CD14-positive monocyte (primary cell): ENCODE measurements around the gene PPA2. TPM values are rescaled to one million over a fixed set of nuclear protein-coding genes. Genes with fewer than 3 reads are reported as not detected.
"Not testable (repeated sequence)": the region's sequence is repeated elsewhere in the genome, so short reads cannot be mapped to it uniquely, and the experiment has no call there.

Experiments used
- DNase-seq, 3 donors: peaks; one replicate each; pipeline ENCODE4 v3.0.0-alpha.2; 2011 to 2022
- H2AFZ ChIP-seq: 2 replicates; pipeline ENCODE4 v1.6.0; 2012; ENCODE audit warnings: mild to moderate bottlenecking, low read depth, low read length, inconsistent platforms; ENCODE audit not compliant: insufficient read depth, poor library complexity, severe bottlenecking
- H3K27ac ChIP-seq, 2 donors: 1 replicate in 1 of 2; 2 replicates in 1 of 2; pipeline ENCODE4 v1.5.1; 2012 to 2013; ENCODE audit warnings: low read length in 2 of 2, control low read depth in 1 of 2, inconsistent platforms in 1 of 2, low read depth in 1 of 2, mild to moderate bottlenecking in 1 of 2
- H3K27me3 ChIP-seq, 2 donors: one replicate each; pipeline versions ENCODE4 v1.6.0 to v1.6.1; 2011 to 2013; ENCODE audit warnings: low read length in 2 of 2; ENCODE audit not compliant: control insufficient read depth in 2 of 2, insufficient read depth in 2 of 2
- H3K36me3 ChIP-seq, 2 donors: replicated peaks in 1 of 2; 1 replicate in 1 of 2; 2 replicates in 1 of 2; pipeline versions ENCODE4 v1.5.1 to v1.6.1; 2012 to 2013; ENCODE audit warnings: low read length in 2 of 2, control low read depth in 1 of 2, inconsistent platforms in 1 of 2, mild to moderate bottlenecking in 1 of 2; ENCODE audit not compliant: insufficient read depth in 2 of 2, control insufficient read depth in 1 of 2
- H3K4me1 ChIP-seq, 2 donors: 1 replicate in 1 of 2; 2 replicates in 1 of 2; pipeline versions ENCODE4 v1.5.1 to v1.6.1; 2012 to 2013; ENCODE audit warnings: low read length in 2 of 2, control low read depth in 1 of 2, inconsistent platforms in 1 of 2, mild to moderate bottlenecking in 1 of 2, moderate library complexity in 1 of 2; ENCODE audit not compliant: insufficient read depth in 2 of 2, control insufficient read depth in 1 of 2
- H3K4me2 ChIP-seq: replicated peaks from 2 replicates; pipeline ENCODE3; 2012; ENCODE audit warnings: low read length, moderate library complexity, mild to moderate bottlenecking; ENCODE audit not compliant: poor library complexity, severe bottlenecking; ENCODE audit errors: extremely low read depth
- H3K4me3 ChIP-seq, 3 experiments: fragments of 200-600 bp in 1 of 3; sonication (generic) in 1 of 3; replicated peaks in 1 of 3; 1 replicate in 2 of 3; 2 replicates in 1 of 3; pipeline ENCODE4 v1.5.1; 2011 to 2013; ENCODE audit warnings: low read length in 3 of 3, mild to moderate bottlenecking in 3 of 3, control low read depth in 2 of 3, low read depth in 2 of 3, inconsistent platforms in 1 of 3, moderate library complexity in 1 of 3
- H3K79me2 ChIP-seq: 2 replicates; pipeline ENCODE4 v1.6.0; 2012; ENCODE audit warnings: mild to moderate bottlenecking, control low read depth, inconsistent platforms, low read length, moderate library complexity; ENCODE audit not compliant: insufficient read depth
- H3K9ac ChIP-seq: 2 replicates; pipeline ENCODE4 v1.6.0; 2017; ENCODE audit warnings: low read length, mild to moderate bottlenecking; ENCODE audit not compliant: insufficient read depth, poor library complexity, severe bottlenecking
- H3K9me3 ChIP-seq, 2 donors: replicated peaks in 1 of 2; 1 replicate in 1 of 2; 2 replicates in 1 of 2; pipeline versions ENCODE4 v1.5.1 to v1.6.1; 2012 to 2013; ENCODE audit warnings: low read length in 2 of 2, control low read depth in 1 of 2; ENCODE audit not compliant: control insufficient read depth in 1 of 2, insufficient read depth in 1 of 2
- H4K20me1 ChIP-seq: 2 replicates; pipeline ENCODE4 v1.6.0; 2012; ENCODE audit warnings: mild to moderate bottlenecking, low read length, control low read depth, moderate library complexity; ENCODE audit not compliant: insufficient read depth
- H3K27ac Mint-ChIP-seq, 7 donors: one replicate each; pipeline ENCODE4 v1.8.0; 2020; ENCODE audit warnings: mild to moderate bottlenecking in 7 of 7, mixed read lengths in 7 of 7, moderate library complexity in 6 of 7, inconsistent platforms in 2 of 7
- H3K27me3 Mint-ChIP-seq, 3 donors: one replicate each; pipeline ENCODE4 v1.8.0; 2021 to 2022; ENCODE audit warnings: low read depth in 3 of 3, mild to moderate bottlenecking in 3 of 3, mixed read lengths in 3 of 3, moderate library complexity in 3 of 3, inconsistent platforms in 1 of 3
- H3K36me3 Mint-ChIP-seq, 2 donors: one replicate each; pipeline ENCODE4 v1.8.0; 2020; ENCODE audit warnings: mixed read lengths in 2 of 2, inconsistent platforms in 1 of 2, mild to moderate bottlenecking in 1 of 2
- H3K4me1 Mint-ChIP-seq: one replicate; pipeline ENCODE4 v1.8.0; 2020; ENCODE audit warnings: mild to moderate bottlenecking, mixed read lengths
- H3K4me3 Mint-ChIP-seq, 2 donors: one replicate each; pipeline ENCODE4 v1.8.0; 2020; ENCODE audit warnings: mild to moderate bottlenecking in 2 of 2, mixed read lengths in 2 of 2, moderate library complexity in 1 of 2
- H3K9me3 Mint-ChIP-seq, 7 donors: one replicate each; pipeline ENCODE4 v1.8.0; 2020 to 2022; ENCODE audit warnings: mixed read lengths in 7 of 7, mild to moderate bottlenecking in 6 of 7, moderate library complexity in 6 of 7, inconsistent platforms in 2 of 7
- WGBS: methylation state at CpG from one replicate; pipeline ENCODE4 v1.1.5; 2013; ENCODE audit warnings: missing lambda C conversion rate; ENCODE audit not compliant: insufficient coverage; 5-methylcytosine and 5-hydroxymethylcytosine counted together
- intact Hi-C, 2 donors: fragments of 100-400 bp; cut with micrococcal nuclease; formaldehyde crosslinking; loops; one replicate each; pipeline versions ENCODE4 v1.15.0 to v1.15.1; 2023
- polyA plus RNA-seq, 3 donors: library from polyadenylated mRNA; depleted of rRNA in 1 of 3; unstranded in 2 of 3; stranded (reverse) in 1 of 3; fragments of 300-500 nt in 2 of 3; fragments of >200 nt in 1 of 3; fragmentation: Illumina TruSeq in 2 of 3; gene quantifications; 1 replicate in 2 of 3; 2 replicates in 1 of 3; pipeline ENCODE4 v1.2.3, GENCODE V29; 2012 to 2021
- TF ChIP-seq, protein P1 (sequence below): fragments of 200-600 bp; IDR thresholded peaks from one replicate; pipeline ENCODE4 v1.8.0; 2022; ENCODE audit warnings: antibody characterized with exemption, mild to moderate bottlenecking

The PPA2 gene
- polyA plus RNA-seq, 3 donors: 24.8 to 128 (median 110) TPM

DNA sequence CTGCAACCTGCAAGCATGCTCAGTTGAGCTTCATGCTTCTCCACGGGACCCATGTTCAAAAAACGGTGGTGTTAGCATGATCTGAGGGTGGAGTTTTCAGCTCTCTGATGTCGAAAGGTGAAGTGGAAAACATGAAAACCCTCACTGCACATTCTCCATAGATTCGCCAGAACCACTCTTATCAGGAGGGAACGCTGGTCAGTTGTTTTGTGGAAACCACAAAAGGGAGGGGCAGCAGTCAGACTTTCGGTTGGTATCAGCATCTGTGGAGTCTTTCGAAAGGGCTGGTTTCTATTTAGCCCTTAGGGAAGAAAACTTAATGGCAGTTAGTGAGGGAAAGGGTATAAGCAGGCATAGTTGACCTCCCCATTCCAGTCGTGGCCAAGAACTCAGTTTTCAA, 12.6 kb downstream of the PPA2 start:
- Histone ChIP-seq H2AFZ (peak overlapping the region; percentile 2), H3K79me2 (peaks cover 77% of the 10 kb centered on the region), H4K20me1 (peaks cover 4% of the 10 kb centered on the region), H3K9me3 (peaks cover 3 to 9% of the 10 kb centered on the region in 2 donors), H3K36me3 (peaks cover 5 to 23% of the 10 kb centered on the region in 2 donors), H3K27ac (peak overlapping the region; percentile 53 to 77), H3K4me3 (peak overlapping the region; percentile 7 to 48 (median 41)), H3K9ac (peak overlapping the region; percentile 34), H3K4me2 (peak overlapping the region; percentile 58), H3K4me1 (peaks cover 21 to 26% of the 10 kb centered on the region in 2 donors), H3K27me3 (no peaks in the 10 kb centered on the region)
- Mint-ChIP-seq H3K27ac (peak overlapping the region; percentile 81 to 91 (median 86)), H3K9me3 (peaks cover 0 to 21% (median 7%) of the 10 kb centered on the region in 7 donors), H3K27me3 (peaks cover 0 to 2% (median 0%) of the 10 kb centered on the region in 3 donors), H3K4me3 (peak overlapping the region; percentile 58 to 74), H3K4me1 (peaks cover 33% of the 10 kb centered on the region), H3K36me3 (peaks cover 34 to 41% of the 10 kb centered on the region in 2 donors)
- intact Hi-C loops: loop anchor here in 1 of 2 donors (10.0 kb wide), 1 partner anchor 166 kb away; no protein-coding TSS in a partner anchor
- 4% methylated on average over 4 of the region's 8 CpGs for WGBS
- peak; percentile 9 to 30 (median 22) for DNase-seq
- TF ChIP-seq, protein P1, sequence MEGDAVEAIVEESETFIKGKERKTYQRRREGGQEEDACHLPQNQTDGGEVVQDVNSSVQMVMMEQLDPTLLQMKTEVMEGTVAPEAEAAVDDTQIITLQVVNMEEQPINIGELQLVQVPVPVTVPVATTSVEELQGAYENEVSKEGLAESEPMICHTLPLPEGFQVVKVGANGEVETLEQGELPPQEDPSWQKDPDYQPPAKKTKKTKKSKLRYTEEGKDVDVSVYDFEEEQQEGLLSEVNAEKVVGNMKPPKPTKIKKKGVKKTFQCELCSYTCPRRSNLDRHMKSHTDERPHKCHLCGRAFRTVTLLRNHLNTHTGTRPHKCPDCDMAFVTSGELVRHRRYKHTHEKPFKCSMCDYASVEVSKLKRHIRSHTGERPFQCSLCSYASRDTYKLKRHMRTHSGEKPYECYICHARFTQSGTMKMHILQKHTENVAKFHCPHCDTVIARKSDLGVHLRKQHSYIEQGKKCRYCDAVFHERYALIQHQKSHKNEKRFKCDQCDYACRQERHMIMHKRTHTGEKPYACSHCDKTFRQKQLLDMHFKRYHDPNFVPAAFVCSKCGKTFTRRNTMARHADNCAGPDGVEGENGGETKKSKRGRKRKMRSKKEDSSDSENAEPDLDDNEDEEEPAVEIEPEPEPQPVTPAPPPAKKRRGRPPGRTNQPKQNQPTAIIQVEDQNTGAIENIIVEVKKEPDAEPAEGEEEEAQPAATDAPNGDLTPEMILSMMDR: no peak

DNA sequence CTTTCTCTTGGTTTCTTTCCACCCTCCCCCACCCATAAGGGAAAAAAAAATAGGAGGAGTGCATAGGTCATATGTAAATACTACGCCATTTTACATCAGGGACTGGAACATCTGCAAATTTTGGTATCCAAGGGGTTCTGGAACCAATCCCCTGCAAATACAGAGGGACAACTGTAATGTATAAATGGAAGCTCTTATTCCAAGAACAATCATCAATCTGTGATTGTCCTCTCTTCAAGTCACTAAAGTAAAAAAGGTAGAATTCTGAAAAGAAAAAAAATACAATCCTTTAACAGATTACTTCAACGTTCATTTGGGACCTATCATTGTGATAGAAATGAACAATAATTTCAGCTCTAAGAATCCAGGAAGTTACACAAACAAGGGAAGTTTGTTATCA, 13.6 kb downstream of the PPA2 start:
- Histone ChIP-seq H3K36me3 (peaks cover 10 to 26% of the 10 kb centered on the region in 2 donors), H3K27me3 (no peaks in the 10 kb centered on the region), H2AFZ (no peak overlapping the region), H3K4me2 (no peak overlapping the region), H3K9ac (no peak overlapping the region), H3K4me1 (peaks cover 21 to 26% of the 10 kb centered on the region in 2 donors), H3K9me3 (peaks cover 3 to 4% of the 10 kb centered on the region in 2 donors), H3K79me2 (peaks cover 77% of the 10 kb centered on the region), H4K20me1 (peaks cover 9% of the 10 kb centered on the region), H3K4me3 (no peak overlapping the region), H3K27ac (peak overlapping the region in 1 of 2 donors; percentile 57)
- peaks cover 31 to 40% of the 10 kb centered on the region in 2 donors for H3K36me3 Mint-ChIP-seq
- H3K4me3 Mint-ChIP-seq: no peak overlapping the region
- no peak for DNase-seq
- peaks cover 32% of the 10 kb centered on the region for H3K4me1 Mint-ChIP-seq
- H3K27ac Mint-ChIP-seq: peak overlapping the region in 3 of 7 donors; percentile 41 to 66 (median 63)
- peaks cover 0 to 15% (median 7%) of the 10 kb centered on the region in 7 donors for H3K9me3 Mint-ChIP-seq
- TF ChIP-seq, protein P1: no peak
- peaks cover 0 to 2% (median 0%) of the 10 kb centered on the region in 3 donors for H3K27me3 Mint-ChIP-seq
- WGBS: no CpG with 5 or more reads among the region's 2 CpGs
- intact Hi-C loops: loop anchor here in 1 of 2 donors (10.0 kb wide), 1 partner anchor 166 kb away; no protein-coding TSS in a partner anchor

DNA sequence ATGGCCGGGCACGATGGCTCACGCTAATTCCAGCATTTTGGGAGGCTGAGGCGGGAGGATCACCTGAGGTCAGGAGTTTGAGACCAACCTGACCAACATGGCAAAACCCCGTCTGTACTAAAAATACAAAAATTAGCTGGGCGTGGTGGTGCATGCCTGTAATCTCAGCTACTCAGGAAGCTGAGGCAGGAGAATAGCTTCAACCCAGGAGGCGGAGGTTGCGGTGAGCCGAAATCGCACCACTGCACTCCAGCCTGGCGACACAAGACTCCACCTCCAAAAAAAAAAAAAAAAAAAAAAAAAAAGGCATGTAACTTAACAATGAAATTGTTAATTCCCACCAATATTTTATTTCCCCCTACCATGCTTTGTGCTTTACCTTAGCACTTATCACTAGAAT, 15.3 kb downstream of the PPA2 start:
- H3K27me3 Mint-ChIP-seq, H3K9ac ChIP-seq, H2AFZ ChIP-seq, H4K20me1 ChIP-seq, H3K27ac ChIP-seq, H3K9me3 ChIP-seq, intact Hi-C loops, H3K4me3 Mint-ChIP-seq, H3K9me3 Mint-ChIP-seq, H3K4me2 ChIP-seq, H3K4me3 ChIP-seq, DNase-seq, H3K27me3 ChIP-seq: not testable (repeated sequence)
- peaks cover 21 to 26% of the 10 kb centered on the region in 2 donors for H3K4me1 ChIP-seq
- peaks cover 10 to 35% of the 10 kb centered on the region in 2 donors for H3K36me3 ChIP-seq
- H3K27ac Mint-ChIP-seq: peak overlapping the region in 1 of 7 donors; percentile 65
- 100% methylated on average over 4 of the region's 11 CpGs for WGBS
- peaks cover 32% of the 10 kb centered on the region for H3K4me1 Mint-ChIP-seq
- peaks cover 38 to 42% of the 10 kb centered on the region in 2 donors for H3K36me3 Mint-ChIP-seq
- H3K79me2 ChIP-seq: peaks cover 61% of the 10 kb centered on the region
